H1 (cell line): ENCODE measurements around the gene OLFML2A. TPM values are rescaled to one million over a fixed set of nuclear protein-coding genes. Genes with fewer than 3 reads are reported as not detected.

ENCODE experiments used
- CTCF ChIA-PET: fragments of 300-600 bp; sonication (Branson Sonifier 250); formaldehyde crosslinking; loops from one replicate; lab custom pipeline; 2021; ENCODE audit not compliant: partially characterized antibody; lab: Charles Lee
- POLR2A ChIA-PET: fragments of 300-600 bp; sonication (Branson Sonifier 250); formaldehyde crosslinking; loops from one replicate; lab custom pipeline; 2021; ENCODE audit warnings: inconsistent platforms; ENCODE audit not compliant: partially characterized antibody; lab: Charles Lee
- DNase-seq, 2 experiments: peaks; one replicate each; pipeline versions ENCODE4 v3.0.0 to v3.0.0-alpha.2; 2010 to 2022; ENCODE audit warnings: low spot score in 2 of 2, low read depth in 1 of 2, mixed read lengths in 1 of 2
- FAIRE-seq: peaks from 2 replicates; lab custom pipeline; 2011; peaks lifted over from hg19 to GRCh38; lab: Jason Lieb, UNC
- H2AFZ ChIP-seq: 2 replicates; pipeline ENCODE4 v1.8.1; 2012; ENCODE audit warnings: low read length, inconsistent platforms
- H2AK5ac ChIP-seq: 2 replicates; pipeline ENCODE4 v1.6.1; 2013; ENCODE audit warnings: low read depth, low read length
- H2BK120ac ChIP-seq: replicated peaks from 2 replicates; pipeline ENCODE3; 2013; ENCODE audit warnings: low read depth, low read length, inconsistent platforms
- H2BK12ac ChIP-seq: 2 replicates; pipeline ENCODE4 v1.6.1; 2013; ENCODE audit warnings: low read depth, low read length
- H2BK15ac ChIP-seq: 2 replicates; pipeline ENCODE4 v1.6.1; 2013; ENCODE audit warnings: low read length
- H2BK20ac ChIP-seq: 2 replicates; pipeline ENCODE4 v1.6.1; 2013; ENCODE audit warnings: low read length
- H2BK5ac ChIP-seq: 2 replicates; pipeline ENCODE4 v1.6.1; 2013; ENCODE audit warnings: low read depth, low read length
- H3K14ac ChIP-seq: 2 replicates; pipeline ENCODE4 v1.6.1; 2013; ENCODE audit warnings: inconsistent platforms; ENCODE audit not compliant: insufficient read length
- H3K18ac ChIP-seq: 2 replicates; pipeline ENCODE4 v1.6.1; 2013; ENCODE audit warnings: low read length; ENCODE audit errors: extremely low read depth
- H3K23ac ChIP-seq: 2 replicates; pipeline ENCODE4 v1.6.1; 2013; ENCODE audit warnings: inconsistent platforms; ENCODE audit not compliant: insufficient read length
- H3K23me2 ChIP-seq: 2 replicates; pipeline ENCODE4 v1.6.1; 2013; ENCODE audit warnings: low read depth, low read length
- H3K27ac ChIP-seq: 2 replicates; pipeline ENCODE4 v1.6.1; 2011; ENCODE audit warnings: low read depth, low read length, inconsistent platforms
- H3K27me3 ChIP-seq, 4 experiments: replicated peaks in 1 of 4; 1 replicate in 1 of 4; 2 replicates in 3 of 4; pipeline versions ENCODE4 v1.6.1 to v1.8.1; 2011 to 2013; ENCODE audit warnings: low read length in 3 of 4, mild to moderate bottlenecking in 3 of 4, inconsistent platforms in 2 of 4, mixed read lengths in 2 of 4, moderate library complexity in 1 of 4; ENCODE audit not compliant: control insufficient read depth in 3 of 4, insufficient read depth in 3 of 4; ENCODE audit errors: extremely low read depth in 1 of 4
- H3K36me3 ChIP-seq, 4 experiments: 2 replicates each; pipeline versions ENCODE4 v1.6.1 to v1.8.1; 2011 to 2013; ENCODE audit warnings: mild to moderate bottlenecking in 4 of 4, low read length in 3 of 4, moderate library complexity in 2 of 4, control low read depth in 1 of 4, inconsistent platforms in 1 of 4; ENCODE audit not compliant: insufficient read depth in 4 of 4, control insufficient read depth in 2 of 4
- H3K4ac ChIP-seq: replicated peaks from 2 replicates; pipeline ENCODE3; 2013; ENCODE audit warnings: low read length, low read depth, mixed read lengths, inconsistent platforms; ENCODE audit not compliant: insufficient read length
- H3K4me1 ChIP-seq, 4 experiments: replicated peaks in 1 of 4; 1 replicate in 1 of 4; 2 replicates in 3 of 4; pipeline versions ENCODE4 v1.6.1 to v1.8.1; 2011 to 2013; ENCODE audit warnings: low read length in 3 of 4, inconsistent platforms in 2 of 4, mixed read lengths in 1 of 4; ENCODE audit not compliant: insufficient read depth in 4 of 4, control insufficient read depth in 3 of 4
- H3K4me2 ChIP-seq, 2 experiments: 2 replicates each; pipeline versions ENCODE4 v1.6.1 to v1.8.1; 2011 to 2013; ENCODE audit warnings: low read depth in 2 of 2, low read length in 2 of 2, control low read depth in 1 of 2, inconsistent platforms in 1 of 2, mild to moderate bottlenecking in 1 of 2; ENCODE audit not compliant: insufficient read depth in 1 of 2
- H3K4me3 ChIP-seq, 4 experiments: fragments of 200-600, 300-600 bp in 1 of 4; sonication (generic), shearing (Covaris generic), sonication (Bioruptor Twin) in 1 of 4; 2 replicates each; pipeline versions ENCODE4 v1.5.1 to v1.8.1; 2011 to 2016; ENCODE audit warnings: low read length in 4 of 4, low read depth in 3 of 4, control low read depth in 2 of 4, inconsistent platforms in 2 of 4, mild to moderate bottlenecking in 2 of 4, mixed read lengths in 1 of 4, moderate library complexity in 1 of 4; ENCODE audit not compliant: insufficient read depth in 2 of 4; ENCODE audit errors: extremely low read depth in 1 of 4
- H3K56ac ChIP-seq: replicated peaks from 2 replicates; pipeline ENCODE3; 2013; ENCODE audit warnings: low read depth, mild to moderate bottlenecking, mixed read lengths, low read length, inconsistent platforms; ENCODE audit not compliant: insufficient read length
- H3K79me1 ChIP-seq: 2 replicates; pipeline ENCODE4 v1.6.1; 2013; ENCODE audit warnings: low read depth, low read length, control low read depth
- H3K79me2 ChIP-seq, 2 experiments: 2 replicates each; pipeline versions ENCODE4 v1.6.1 to v1.8.1; 2012 to 2013; ENCODE audit warnings: low read length in 2 of 2, mild to moderate bottlenecking in 2 of 2, inconsistent platforms in 1 of 2; ENCODE audit not compliant: insufficient read depth in 2 of 2, control insufficient read depth in 1 of 2
- H3K9ac ChIP-seq, 4 experiments: replicated peaks in 1 of 4; 1 replicate in 1 of 4; 2 replicates in 3 of 4; pipeline versions ENCODE4 v1.6.1 to v1.8.1; 2011 to 2013; ENCODE audit warnings: low read depth in 3 of 4, low read length in 3 of 4, control low read depth in 2 of 4, mild to moderate bottlenecking in 2 of 4, moderate library complexity in 2 of 4, inconsistent platforms in 1 of 4; ENCODE audit errors: extremely low read depth in 1 of 4
- H3K9me3 ChIP-seq, 2 experiments: 2 replicates each; pipeline versions ENCODE4 v1.6.1 to v1.8.1; 2012 to 2013; ENCODE audit warnings: mild to moderate bottlenecking in 2 of 2, moderate library complexity in 2 of 2, control low read depth in 1 of 2, inconsistent platforms in 1 of 2, low read depth in 1 of 2, low read length in 1 of 2, mixed read lengths in 1 of 2; ENCODE audit not compliant: insufficient read depth in 2 of 2
- H4K20me1 ChIP-seq, 2 experiments: replicated peaks in 1 of 2; 2 replicates each; pipeline versions ENCODE3 to v1.8.1; 2011 to 2013; ENCODE audit warnings: inconsistent platforms in 2 of 2, low read length in 2 of 2, mild to moderate bottlenecking in 1 of 2; ENCODE audit not compliant: insufficient read depth in 2 of 2, control insufficient read depth in 1 of 2
- H4K5ac ChIP-seq: 2 replicates; pipeline ENCODE4 v1.6.1; 2013; ENCODE audit warnings: low read length, low read depth, mixed read lengths, inconsistent platforms; ENCODE audit not compliant: insufficient read length
- H4K8ac ChIP-seq: 2 replicates; pipeline ENCODE4 v1.8.0; 2013; ENCODE audit warnings: mild to moderate bottlenecking, moderate library complexity, low read length, inconsistent platforms; ENCODE audit not compliant: insufficient read depth; ENCODE audit errors: extremely low read depth
- H4K91ac ChIP-seq: replicated peaks from 2 replicates; pipeline ENCODE3; 2013; ENCODE audit warnings: low read length, mixed read lengths, inconsistent platforms; ENCODE audit not compliant: insufficient read length
- HDAC6 ChIP-seq: IDR thresholded peaks from one replicate; pipeline ENCODE4 v1.7.1; 2012; ENCODE audit warnings: low read depth, mild to moderate bottlenecking, inconsistent platforms, low read length, moderate library complexity
- KDM4A ChIP-seq: IDR thresholded peaks from one replicate; pipeline ENCODE4 v1.7.1; 2012; ENCODE audit warnings: low read depth, mild to moderate bottlenecking, moderate library complexity, low read length, inconsistent platforms; ENCODE audit not compliant: severe bottlenecking
- POLR2A ChIP-seq, 2 experiments: IDR thresholded peaks; 1 replicate in 1 of 2; 2 replicates in 1 of 2; pipeline ENCODE4 v1.6.1; 2011; ENCODE audit warnings: low read depth in 2 of 2, low read length in 2 of 2, mild to moderate bottlenecking in 2 of 2; ENCODE audit errors: control extremely low read depth in 1 of 2
- POLR2AphosphoS5 ChIP-seq: IDR thresholded peaks from 2 replicates; pipeline ENCODE4 v1.6.1; 2011; ENCODE audit warnings: low read depth, low read length
- SIN3A ChIP-seq, 2 experiments: IDR thresholded peaks in 1 of 2; conservative IDR thresholded peaks in 1 of 2; 2 replicates each; pipeline ENCODE4 v1.6.1; 2011 to 2012; ENCODE audit warnings: low read length in 2 of 2, improper control_type of control experiment in 1 of 2, low read depth in 1 of 2, mild to moderate bottlenecking in 1 of 2
- SP4 ChIP-seq: IDR thresholded peaks from 2 replicates; pipeline ENCODE4 v1.6.1; 2012; ENCODE audit warnings: low read length, inconsistent platforms
- WGBS, 2 experiments: shearing (Covaris generic) in 1 of 2; methylation state at CpG; one replicate each; pipeline versions ENCODE4 v1.1.6 to v1.1.7; 2013 to 2015; ENCODE audit warnings: low lambda C conversion rate in 2 of 2, mixed read lengths in 2 of 2, inconsistent platforms in 1 of 2, low coverage in 1 of 2, missing lambda C conversion rate in 1 of 2; ENCODE audit not compliant: insufficient replicate concordance in 2 of 2, insufficient coverage in 1 of 2, insufficient read length in 1 of 2; ENCODE audit errors: extremely low coverage in 1 of 2, missing lambda C conversion rate in 1 of 2; 5-methylcytosine and 5-hydroxymethylcytosine counted together
- polyA plus RNA-seq, 7 experiments: library from polyadenylated mRNA; depleted of rRNA in 3 of 7; stranded (reverse) in 5 of 7; unstranded in 2 of 7; fragments of >200 nt in 5 of 7; fragments of 200-250 nt in 2 of 7; gene quantifications; 1 replicate in 5 of 7; 2 replicates in 1 of 7; 4 replicates in 1 of 7; pipeline versions ENCODE4 v1.2.1 to v1.2.3, GENCODE V29; 2011 to 2013; ENCODE audit warnings: missing spikeins in 2 of 7, mixed read lengths in 2 of 7
- total RNA-seq: library from RNA; stranded (reverse); fragmentation: NEBNext Ultra II Directional; extraction: Animal tissue kit (Norgen Biotek cat#: 25700); gene quantifications from 2 replicates; pipeline ENCODE4 v1.2.1, GENCODE V29; 2021

Gene OLFML2A
- total and polyA plus RNA-seq, 2 of the 8 experiments (the other 6 are each of a cell fraction or from before 2014, with no cell fraction given), result 7.8 to 11.5 TPM

- Histone ChIP-seq H3K23ac (no peak overlapping the region), H4K20me1 (peaks cover 35 to 44% of the 10 kb centered on the region in 2 experiments), H3K79me1 (peaks cover 10% of the 10 kb centered on the region), H2BK5ac (peak overlapping the region; percentile 94), H3K9me3 (no peaks in the 10 kb centered on the region), H3K27ac (peak overlapping the region; percentile 89), H3K9ac (peak overlapping the region; percentile 94 to 97 (median 96)), H3K18ac (no peak overlapping the region; the same call in none of the 2 replicates), H3K23me2 (peaks cover 7% of the 10 kb centered on the region), H4K8ac (peak overlapping the region; percentile 99; the same call in 1 of the 2 replicates), H2BK120ac (no peak overlapping the region), H3K36me3 (peaks cover 36 to 46% (median 40%) of the 10 kb centered on the region in 4 experiments), H3K4me2 (peak overlapping the region; percentile 80 to 86), H4K91ac (peak overlapping the region; percentile 29), H3K4me1 (peaks cover 0 to 10% (median 8%) of the 10 kb centered on the region in 4 experiments; a peak in 5 of 7 replicates), H3K14ac (no peak overlapping the region), H2BK20ac (no peak overlapping the region), H2AK5ac (peak overlapping the region; percentile 87; the same call in 1 of the 2 replicates), H4K5ac (no peak overlapping the region), H3K79me2 (peaks cover 16 to 33% of the 10 kb centered on the region in 2 experiments), H3K27me3 (no peaks in the 10 kb centered on the region), H3K4ac (peak overlapping the region; percentile 71), H2AFZ (no peak overlapping the region), H2BK12ac (no peak overlapping the region), H3K4me3 (peak overlapping the region; percentile 86 to 97 (median 96)), H2BK15ac (no peak overlapping the region), H3K56ac (peak overlapping the region; percentile 12)
- TF ChIP-seq HDAC6 (no peak), POLR2A (IDR thresholded peaks at IDR 0.05; ENCODE audit: control extremely low read depth in 1 of 2, low read depth in 2 of 2, low read length in 2 of 2) (peak in 1 of 2 experiments; percentile 13; a peak in 1 of 3 replicates), KDM4A (peak; percentile 9), POLR2AphosphoS5 (peak; percentile 75; the same call in 1 of the 2 replicates), SIN3A (conservative IDR thresholded peaks at IDR 0.05 in 1 of 2, IDR thresholded peaks at IDR 0.05 in 1 of 2; ENCODE audit: low read depth in 1 of 2, low read length in 2 of 2) (no peak), SP4 (0 out of 2 replicates have a peak, but pooled peaks have one; percentile 44)
- ChIA-PET POLR2A (interaction anchor here (0.6 to 25.5 kb wide), 40 partner anchors 9 to 1687 kb away, joined by 3 to 573 read pairs (median 4); partner anchors contain the start of genes NR6A1, OLFML2A and WDR38), CTCF (interaction anchor here (0.6 to 42.1 kb wide), 14 partner anchors 8 to 1031 kb away, joined by 3 to 1529 read pairs (median 3); partner anchors contain the start of genes NR6A1, OLFML2A and WDR38)
- no peak for DNase-seq
- 11% methylated on average over 12 of the region's 12 CpGs; no CpG with 5 or more reads in 1 of the 2 experiments for WGBS, 2 experiments
- FAIRE-seq, result no peak
These were observed 83.8 kb downstream of the OLFML2A start for GRCh38 chr9:124860582-124861341.
